ENCODE results near the gene TMIE. TPM values are rescaled to one million over a fixed set of nuclear protein-coding genes. Genes with fewer than 3 reads are reported as not detected.

Gene TMIE
- polyA plus RNA-seq, 1 donor = 0.47 TPM

GRCh38 chr3:46708401-46709156 is 7.4 kb downstream of the TMIE start:
- DNase-seq = no peak

- DNase-seq = no peak
These were observed 8.0 kb downstream of the TMIE start for GRCh38 chr3:46709157-46709654.

GRCh38 chr3:46709721-46710120 is 8.5 kb downstream of the TMIE start:
- DNase-seq = no peak

GRCh38 chr3:46710229-46710628 is 9.0 kb downstream of the TMIE start:
- DNase-seq = no peak

GRCh38 chr3:46710671-46711295 is 9.6 kb downstream of the TMIE start:
- no peak for DNase-seq

- no peak for DNase-seq
These were observed 10.1 kb downstream of the TMIE start for GRCh38 chr3:46711305-46711704.

- DNase-seq = no peak
These were observed 10.6 kb downstream of the TMIE start for GRCh38 chr3:46711760-46712159.

- no peak for DNase-seq
These were observed 11.2 kb downstream of the TMIE start for GRCh38 chr3:46712191-46713049.

GRCh38 chr3:46713050-46713897 is 12.1 kb downstream of the TMIE start:
- DNase-seq = no peak

GRCh38 chr3:46713898-46714552 is 12.8 kb downstream of the TMIE start:
- DNase-seq = no peak

- no peak for DNase-seq
These were observed 13.7 kb downstream of the TMIE start for GRCh38 chr3:46714728-46715506.

- DNase-seq = no peak
These were observed 14.4 kb downstream of the TMIE start for GRCh38 chr3:46715507-46716175.

GRCh38 chr3:46716461-46717441 is 15.6 kb downstream of the TMIE start:
- DNase-seq = no peak

GRCh38 chr3:46717447-46718231 is 16.4 kb downstream of the TMIE start, which contains the start of gene PRSS50:
PRSS50 (minus strand) TSS chr3:46717869; CDS start chr3:46717824, 45 bp downstream.
- DNase-seq = no peak

- no peak for DNase-seq
These were observed 17.9 kb downstream of the TMIE start for GRCh38 chr3:46719044-46719565.

GRCh38 chr3:46719735-46720271 is 18.6 kb downstream of the TMIE start:
- no peak for DNase-seq

GRCh38 chr3:46721009-46721408 is 19.8 kb downstream of the TMIE start:
- no peak for DNase-seq

All from left kidney (tissue), 2 donors.